GM12891 (cell line): ENCODE measurements around the gene DISP3.

ENCODE experiments used
- PAX5 ChIP-seq: IDR thresholded peaks from 2 replicates; pipeline ENCODE4 v1.6.1; 2011; ENCODE audit warnings: low read length, moderate library complexity, mild to moderate bottlenecking; ENCODE audit not compliant: insufficient read depth, severe bottlenecking
- POLR2A ChIP-seq: IDR thresholded peaks from 2 replicates; pipeline ENCODE4 v1.6.1; 2011; ENCODE audit warnings: low read depth, low read length, control low read depth
- POLR2AphosphoS5 ChIP-seq: IDR thresholded peaks from 2 replicates; pipeline ENCODE4 v1.6.1; 2011; ENCODE audit warnings: low read depth, low read length, control low read depth
- POU2F2 ChIP-seq: IDR thresholded peaks from 2 replicates; pipeline ENCODE4 v1.6.1; 2011; ENCODE audit warnings: low read depth, mild to moderate bottlenecking, control low read depth, low read length, moderate library complexity
- SPI1 ChIP-seq: IDR thresholded peaks from 2 replicates; pipeline ENCODE4 v1.6.1; 2011; ENCODE audit warnings: low read depth, low read length, control low read depth
- TAF1 ChIP-seq: IDR thresholded peaks from 2 replicates; pipeline ENCODE4 v1.6.1; 2011; ENCODE audit warnings: low read depth, low read length, control low read depth

DNA sequence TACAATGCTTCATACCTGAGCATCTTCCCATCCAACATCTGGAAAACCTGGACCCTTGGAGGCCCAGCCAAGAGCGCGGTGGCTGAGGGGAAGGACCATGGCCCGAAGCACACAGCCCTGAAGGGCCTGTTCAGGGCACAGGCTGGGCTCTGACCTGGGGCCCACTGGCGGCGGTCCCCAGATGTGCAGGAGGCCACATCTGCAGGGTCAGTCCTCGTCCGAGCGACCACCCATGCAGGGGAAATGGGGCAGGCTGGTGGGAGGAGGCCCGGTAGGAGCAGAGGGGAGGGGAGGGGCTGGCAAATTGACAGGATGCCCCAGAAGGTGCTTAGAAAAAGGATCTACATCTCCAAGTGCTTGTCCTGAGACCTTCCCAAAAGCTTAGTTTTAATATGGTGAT lies 59.9 kb downstream of the DISP3 start:
- TF ChIP-seq POLR2AphosphoS5 (no peak), POLR2A (no peak), TAF1 (no peak), POU2F2 (no peak), PAX5 (no peak), SPI1 (no peak)
